ENCODE measurements around the gene GALK1.
"Not testable (repeated sequence)": the region's sequence is repeated elsewhere in the genome, so short reads cannot be mapped to it uniquely, and the experiment has no call there.

The GALK1 gene

GRCh38 chr17:75765981-75766380 is 989 bp upstream of the GALK1 start:
- DNase-seq (ENCODE audit: low spot score) (no peak), FAIRE-seq (no peak)

- DNase-seq (ENCODE audit: low spot score): no peak
- FAIRE-seq: no peak
These were observed 628 bp downstream of the GALK1 start for GRCh38 chr17:75764417-75764710.

GRCh38 chr17:75763613-75764416 is 1.2 kb downstream of the GALK1 start:
- FAIRE-seq (no peak), DNase-seq (ENCODE audit: low spot score) (no peak)

- DNase-seq (ENCODE audit: low spot score) (no peak), FAIRE-seq (no peak)
These were observed 1.8 kb downstream of the GALK1 start for GRCh38 chr17:75763269-75763607.

- no peak for DNase-seq (ENCODE audit: low spot score)
- no peak for FAIRE-seq
These were observed 2.3 kb downstream of the GALK1 start for GRCh38 chr17:75762513-75763268.

- not testable (repeated sequence) for FAIRE-seq; DNase-seq (ENCODE audit: low spot score)
These were observed 4.9 kb downstream of the GALK1 start for GRCh38 chr17:75759978-75760640.

- no peak for FAIRE-seq
- no peak for DNase-seq (ENCODE audit: low spot score)
These were observed 5.5 kb downstream of the GALK1 start for GRCh38 chr17:75759457-75759856.

GRCh38 chr17:75758131-75758905 is 6.7 kb downstream of the GALK1 start:
- peak; percentile 52 for FAIRE-seq
- no peak for DNase-seq (ENCODE audit: low spot score)

GRCh38 chr17:75757086-75757681 is 7.8 kb downstream of the GALK1 start:
- DNase-seq (ENCODE audit: low spot score): no peak
- FAIRE-seq: peak; percentile 66

GRCh38 chr17:75756451-75757085 is 8.4 kb downstream of the GALK1 start:
- DNase-seq (ENCODE audit: low spot score): no peak
- no peak for FAIRE-seq

- FAIRE-seq (peak; percentile 90), DNase-seq (ENCODE audit: low spot score) (no peak)
These were observed 9.0 kb downstream of the GALK1 start for GRCh38 chr17:75755990-75756389.

- FAIRE-seq: peak; percentile 62
- no peak for DNase-seq (ENCODE audit: low spot score)
These were observed 9.6 kb downstream of the GALK1 start for GRCh38 chr17:75755205-75755901.

- FAIRE-seq (peak; percentile 91), DNase-seq (ENCODE audit: low spot score) (no peak)
These were observed 10.4 kb downstream of the GALK1 start for GRCh38 chr17:75754378-75755204.

- FAIRE-seq (peak; percentile 65), DNase-seq (ENCODE audit: low spot score) (peak; percentile 91)
These were observed 11.2 kb downstream of the GALK1 start for GRCh38 chr17:75753514-75754377.

- no peak for FAIRE-seq
These were observed 12.0 kb downstream of the GALK1 start for GRCh38 chr17:75752802-75753513.

GRCh38 chr17:75752405-75752709 is 12.6 kb downstream of the GALK1 start:
- FAIRE-seq (no peak), DNase-seq (ENCODE audit: low spot score) (no peak)

More at GRCh38 chr17:75752802-75753513, 12.0 kb downstream of the GALK1 start:
- no peak for DNase-seq (ENCODE audit: low spot score)

GRCh38 chr17:75751676-75752404 is 13.2 kb downstream of the GALK1 start:
- no peak for FAIRE-seq

More at GRCh38 chr17:75751676-75752404, 13.2 kb downstream of the GALK1 start:
- no peak for DNase-seq (ENCODE audit: low spot score)
